CD4-positive, alpha-beta T cell treated with Interferon alpha-2 for 1 hour (primary cell): Measurements from ENCODE around the gene TSGA10.
"Not testable (repeated sequence)": the region's sequence is repeated elsewhere in the genome, so short reads cannot be mapped to it uniquely, and the experiment has no call there.

Source experiments
- DNase-seq, 2 donors: peaks; one replicate each; pipeline ENCODE4 v3.0.0-alpha.2; 2020 to 2022

The TSGA10 gene

GRCh38 chr2:99152199-99152895 lies 2.4 kb downstream of the TSGA10 start:
- no peak for DNase-seq

GRCh38 chr2:99150706-99151105 lies 4.0 kb downstream of the TSGA10 start:
- DNase-seq, result no peak

- peak; percentile 98 for DNase-seq
Observed at GRCh38 chr2:99141110-99142108, 13.3 kb downstream of the TSGA10 start, which contains the start of gene C2orf15. C2orf15 (plus strand) TSS chr2:99141707; CDS start chr2:99150559, 8,852 bp downstream.

GRCh38 chr2:99140860-99141109 lies 14.0 kb downstream of the TSGA10 start:
- no peak for DNase-seq

- DNase-seq, result no peak
Observed at GRCh38 chr2:99140056-99140859, 14.5 kb downstream of the TSGA10 start.

GRCh38 chr2:99139003-99139402 lies 15.7 kb downstream of the TSGA10 start:
- DNase-seq, result no peak

- DNase-seq, result not testable (repeated sequence)
Observed at GRCh38 chr2:99135044-99135556, 19.6 kb downstream of the TSGA10 start.

GRCh38 chr2:99127981-99128380 lies 26.8 kb downstream of the TSGA10 start:
- no peak for DNase-seq

GRCh38 chr2:99112617-99113016 lies 42.1 kb downstream of the TSGA10 start:
- DNase-seq, result no peak

- DNase-seq, result no peak
Observed at GRCh38 chr2:99111945-99112344, 42.8 kb downstream of the TSGA10 start.

GRCh38 chr2:99111236-99111635 lies 43.5 kb downstream of the TSGA10 start:
- DNase-seq, result no peak

- no peak for DNase-seq
Observed at GRCh38 chr2:99106913-99107312, 47.8 kb downstream of the TSGA10 start.

- DNase-seq, result no peak
Observed at GRCh38 chr2:99104006-99104405, 50.7 kb downstream of the TSGA10 start.

GRCh38 chr2:99101697-99102096 lies 53.0 kb downstream of the TSGA10 start:
- no peak for DNase-seq

GRCh38 chr2:99096728-99097127 lies 58.0 kb downstream of the TSGA10 start:
- no peak for DNase-seq

GRCh38 chr2:99088017-99088416 lies 66.7 kb downstream of the TSGA10 start:
- peak in 1 of 2 donors; percentile 14 for DNase-seq

- no peak for DNase-seq
Observed at GRCh38 chr2:99086385-99086784, 68.4 kb downstream of the TSGA10 start.

GRCh38 chr2:99085421-99085820 lies 69.3 kb downstream of the TSGA10 start:
- peak in 1 of 2 donors; percentile 45 for DNase-seq

GRCh38 chr2:99084256-99084655 lies 70.5 kb downstream of the TSGA10 start:
- no peak for DNase-seq

GRCh38 chr2:99081891-99082290 lies 72.9 kb downstream of the TSGA10 start:
- no peak for DNase-seq

- DNase-seq, result no peak
Observed at GRCh38 chr2:99079226-99079625, 75.5 kb downstream of the TSGA10 start.

- DNase-seq, result no peak
Observed at GRCh38 chr2:99072551-99072950, 82.2 kb downstream of the TSGA10 start.
